SU-DHL-6 (cell line): ENCODE results near the gene EOLA1.

Experiments
- H2AFZ ChIP-seq: fragments of 200-600 bp; sonication (generic); 2 replicates; pipeline ENCODE4 v1.6.1; 2014; ENCODE audit warnings: low read depth, mild to moderate bottlenecking, moderate library complexity, mixed read lengths, antibody characterized with exemption, low read length; ENCODE audit not compliant: severe bottlenecking
- H3F3A ChIP-seq: fragments of 200-600 bp; shearing (Covaris generic); 2 replicates; pipeline ENCODE4 v1.6.0; 2016; ENCODE audit warnings: antibody characterized with exemption, mild to moderate bottlenecking; ENCODE audit not compliant: insufficient read depth
- H3K27ac ChIP-seq: fragments of 200-600 bp; sonication (generic); 2 replicates; pipeline ENCODE4 v1.5.1; 2016; ENCODE audit warnings: low read depth, mild to moderate bottlenecking, low read length, moderate library complexity, mixed read lengths
- H3K27me3 ChIP-seq: fragments of 200-600 bp; sonication (generic), shearing (Covaris generic); 2 replicates; pipeline ENCODE4 v1.6.0; 2014; ENCODE audit warnings: mild to moderate bottlenecking, low read length
- H3K36me3 ChIP-seq: fragments of 200-600 bp; sonication (generic); 2 replicates; pipeline ENCODE4 v1.6.1; 2014; ENCODE audit warnings: mild to moderate bottlenecking, low read length, mixed read lengths
- H3K4me2 ChIP-seq: fragments of 300-600, 200-600 bp; shearing (Covaris generic), sonication (generic); 2 replicates; pipeline ENCODE4 v1.6.0; 2014; ENCODE audit warnings: low read length, low read depth, mild to moderate bottlenecking; ENCODE audit not compliant: poor library complexity, severe bottlenecking
- H3K4me3 ChIP-seq: fragments of 200-600 bp; sonication (generic); 2 replicates; pipeline ENCODE4 v1.5.1; 2014; ENCODE audit warnings: antibody characterized with exemption, low read length, mild to moderate bottlenecking, mixed read lengths; ENCODE audit not compliant: insufficient read depth, poor library complexity, severe bottlenecking
- H3K79me2 ChIP-seq: fragments of 200-600 bp; sonication (generic); 2 replicates; pipeline ENCODE4 v1.6.1; 2014; ENCODE audit warnings: mild to moderate bottlenecking, low read length, moderate library complexity; ENCODE audit not compliant: insufficient read depth
- H3K9ac ChIP-seq: fragments of 200-600 bp; sonication (generic); 2 replicates; pipeline ENCODE4 v1.7.0; 2014; ENCODE audit warnings: mild to moderate bottlenecking, low read length
- H3K9me2 ChIP-seq: fragments of 200-600 bp; sonication (generic); replicated peaks from 2 replicates; pipeline ENCODE4 v1.6.1; 2014; ENCODE audit warnings: low read length; ENCODE audit not compliant: insufficient read depth
- H3K9me3 ChIP-seq: fragments of 200-600 bp; sonication (generic); 2 replicates; pipeline ENCODE4 v1.6.1; 2014; ENCODE audit warnings: low read length, mixed read lengths; ENCODE audit not compliant: insufficient read depth
- H4K20me1 ChIP-seq: fragments of 200-600 bp; sonication (generic); 2 replicates; pipeline ENCODE4 v1.6.1; 2014; ENCODE audit warnings: low read depth, mild to moderate bottlenecking, antibody characterized with exemption, low read length, moderate library complexity, mixed read lengths
- EZH2phosphoT487 ChIP-seq: fragments of 200-600 bp; sonication (generic), shearing (Covaris generic); conservative IDR thresholded peaks from 2 replicates; pipeline ENCODE4 v1.6.1; 2018; ENCODE audit warnings: mild to moderate bottlenecking, antibody characterized with exemption, low read length, moderate library complexity, mixed read lengths
- TF ChIP-seq, protein P1 (sequence below): fragments of 200-600 bp; sonication (generic); IDR thresholded peaks from one replicate; pipeline ENCODE4 v1.5.1; 2017; ENCODE audit warnings: antibody characterized with exemption, mild to moderate bottlenecking, low read length, moderate library complexity; ENCODE audit not compliant: insufficient read depth, poor library complexity, severe bottlenecking

EOLA1 gene

GRCh38 chrX:149563359-149563758 is 22.5 kb downstream of the EOLA1 start:
- H3K9ac ChIP-seq = no peak overlapping the region
- no peak overlapping the region for H3K4me3 ChIP-seq
- no peaks in the 10 kb centered on the region for H3K27me3 ChIP-seq
- no peak overlapping the region for H3K27ac ChIP-seq
- H3F3A ChIP-seq = no peaks in the 10 kb centered on the region
- TF ChIP-seq EZH2phosphoT487 = no peak
- TF ChIP-seq, protein P1, sequence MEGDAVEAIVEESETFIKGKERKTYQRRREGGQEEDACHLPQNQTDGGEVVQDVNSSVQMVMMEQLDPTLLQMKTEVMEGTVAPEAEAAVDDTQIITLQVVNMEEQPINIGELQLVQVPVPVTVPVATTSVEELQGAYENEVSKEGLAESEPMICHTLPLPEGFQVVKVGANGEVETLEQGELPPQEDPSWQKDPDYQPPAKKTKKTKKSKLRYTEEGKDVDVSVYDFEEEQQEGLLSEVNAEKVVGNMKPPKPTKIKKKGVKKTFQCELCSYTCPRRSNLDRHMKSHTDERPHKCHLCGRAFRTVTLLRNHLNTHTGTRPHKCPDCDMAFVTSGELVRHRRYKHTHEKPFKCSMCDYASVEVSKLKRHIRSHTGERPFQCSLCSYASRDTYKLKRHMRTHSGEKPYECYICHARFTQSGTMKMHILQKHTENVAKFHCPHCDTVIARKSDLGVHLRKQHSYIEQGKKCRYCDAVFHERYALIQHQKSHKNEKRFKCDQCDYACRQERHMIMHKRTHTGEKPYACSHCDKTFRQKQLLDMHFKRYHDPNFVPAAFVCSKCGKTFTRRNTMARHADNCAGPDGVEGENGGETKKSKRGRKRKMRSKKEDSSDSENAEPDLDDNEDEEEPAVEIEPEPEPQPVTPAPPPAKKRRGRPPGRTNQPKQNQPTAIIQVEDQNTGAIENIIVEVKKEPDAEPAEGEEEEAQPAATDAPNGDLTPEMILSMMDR = no peak
- no peaks in the 10 kb centered on the region for H3K9me2 ChIP-seq
- H3K9me3 ChIP-seq = no peaks in the 10 kb centered on the region
- no peaks in the 10 kb centered on the region for H4K20me1 ChIP-seq
- no peaks in the 10 kb centered on the region for H3K36me3 ChIP-seq
- H3K79me2 ChIP-seq = no peaks in the 10 kb centered on the region
- no peak overlapping the region for H3K4me2 ChIP-seq
- H2AFZ ChIP-seq = no peak overlapping the region

GRCh38 chrX:149567621-149568417 is 27.0 kb downstream of the EOLA1 start:
- H3K9ac ChIP-seq = no peak overlapping the region
- no peaks in the 10 kb centered on the region for H3K79me2 ChIP-seq
- H3F3A ChIP-seq = no peaks in the 10 kb centered on the region
- H3K9me3 ChIP-seq = no peaks in the 10 kb centered on the region
- H3K36me3 ChIP-seq = no peaks in the 10 kb centered on the region
- no peak overlapping the region for H3K4me2 ChIP-seq
- no peaks in the 10 kb centered on the region for H4K20me1 ChIP-seq
- no peak overlapping the region for H3K4me3 ChIP-seq
- H3K27me3 ChIP-seq = no peaks in the 10 kb centered on the region
- no peak overlapping the region for H3K27ac ChIP-seq
- TF ChIP-seq, protein P1 = no peak
- TF ChIP-seq EZH2phosphoT487 = no peak
- H2AFZ ChIP-seq = no peak overlapping the region
- H3K9me2 ChIP-seq = no peaks in the 10 kb centered on the region

DNA sequence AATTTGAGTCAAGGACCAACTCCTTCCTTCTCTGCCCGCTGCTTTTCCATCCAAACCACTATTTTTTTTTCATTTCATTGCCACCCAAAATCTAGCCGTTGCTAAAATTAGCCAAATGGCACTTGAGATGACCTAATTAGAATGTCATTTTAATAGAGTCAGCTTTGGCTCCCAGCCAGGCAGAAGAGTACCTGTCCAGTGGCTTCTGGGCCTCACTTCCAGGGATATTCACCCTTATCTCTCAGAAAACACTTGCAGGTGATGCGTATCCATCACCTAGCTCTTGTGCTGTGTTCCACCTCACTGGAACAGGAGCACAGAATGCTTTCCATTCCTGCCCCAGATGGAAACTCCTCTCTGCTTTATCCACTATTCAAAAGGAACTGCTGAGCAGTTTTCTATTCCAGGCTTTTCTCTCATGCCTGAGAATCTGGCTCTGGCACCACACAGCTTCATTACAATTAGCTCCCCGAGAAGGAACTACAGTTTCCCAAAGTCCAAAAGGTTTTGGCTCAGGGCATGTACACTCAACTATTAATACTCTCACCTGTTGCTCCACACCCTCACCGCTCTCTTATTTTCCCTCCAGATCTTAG is 28.0 kb downstream of the EOLA1 start:
- Histone ChIP-seq H4K20me1 (no peaks in the 10 kb centered on the region), H3K9ac (no peak overlapping the region), H3K9me2 (no peaks in the 10 kb centered on the region), H3K36me3 (no peaks in the 10 kb centered on the region), H3K27me3 (no peaks in the 10 kb centered on the region), H3F3A (no peaks in the 10 kb centered on the region), H3K79me2 (no peaks in the 10 kb centered on the region), H3K9me3 (no peaks in the 10 kb centered on the region), H3K4me3 (no peak overlapping the region), H3K4me2 (no peak overlapping the region), H3K27ac (no peak overlapping the region), H2AFZ (no peak overlapping the region)
- TF ChIP-seq, protein P1 = no peak
- TF ChIP-seq EZH2phosphoT487 = no peak
